Chondrocyte (in vitro differentiated cells): Measurements from ENCODE around the gene ANTXR1. TPM values are rescaled to one million over a fixed set of nuclear protein-coding genes. Genes with fewer than 3 reads are reported as not detected.

Experiments
- DNase-seq: peaks from one replicate; pipeline ENCODE4 v3.0.0; 2021; ENCODE audit warnings: mixed read lengths, low spot score
- H3K27ac Mint-ChIP-seq: one replicate; pipeline ENCODE4 v1.8.0; 2021; ENCODE audit warnings: mild to moderate bottlenecking, moderate library complexity, mixed read lengths; ENCODE audit not compliant: unreplicated experiment
- H3K27me3 Mint-ChIP-seq: 2 replicates; pipeline ENCODE4 v1.8.0; 2021; ENCODE audit warnings: low read depth, mixed read lengths
- H3K36me3 Mint-ChIP-seq: 2 replicates; pipeline ENCODE4 v1.8.0; 2021; ENCODE audit warnings: low read depth, mixed read lengths
- H3K4me1 Mint-ChIP-seq: 2 replicates; pipeline ENCODE4 v1.8.0; 2021; ENCODE audit warnings: low read depth, mild to moderate bottlenecking, mixed read lengths
- H3K4me3 Mint-ChIP-seq: one replicate; pipeline ENCODE4 v1.8.0; 2021; ENCODE audit warnings: mild to moderate bottlenecking, moderate library complexity, mixed read lengths; ENCODE audit not compliant: unreplicated experiment
- H3K9me3 Mint-ChIP-seq: 2 replicates; pipeline ENCODE4 v1.8.0; 2021; ENCODE audit warnings: low read depth, mixed read lengths
- total RNA-seq: library from RNA; stranded (reverse); gene quantifications from 3 replicates; pipeline ENCODE4 v1.2.1, GENCODE V29; 2021
- TF ChIP-seq, protein P1 (sequence below): fragments of 200-600 bp; sonication (generic); IDR thresholded peaks from 2 replicates; pipeline ENCODE4 v1.5.0; 2021; ENCODE audit warnings: antibody characterized with exemption, mild to moderate bottlenecking, moderate library complexity

ANTXR1 gene
- total RNA-seq, 1 donor from 2014 or later, result 351 TPM

DNA sequence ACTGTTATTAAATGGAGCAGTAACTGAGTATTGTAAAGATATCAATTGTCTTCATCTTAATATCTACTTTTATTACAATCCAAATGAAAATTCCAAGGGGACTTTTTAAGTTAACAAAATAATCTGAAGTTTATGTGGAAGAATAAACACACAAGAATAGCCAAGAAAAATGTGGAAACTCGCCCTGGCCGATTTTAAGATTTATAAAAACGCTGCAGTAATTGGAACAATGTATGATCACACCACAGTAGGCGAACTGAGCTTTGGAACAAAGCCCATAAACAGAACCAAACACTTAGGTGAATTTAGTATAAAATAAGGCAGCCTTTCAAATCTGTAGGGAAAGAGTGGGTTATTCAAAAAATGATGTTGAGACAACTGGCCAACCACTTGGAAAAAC lies 96.3 kb downstream of the ANTXR1 start:
- TF ChIP-seq, protein P1, sequence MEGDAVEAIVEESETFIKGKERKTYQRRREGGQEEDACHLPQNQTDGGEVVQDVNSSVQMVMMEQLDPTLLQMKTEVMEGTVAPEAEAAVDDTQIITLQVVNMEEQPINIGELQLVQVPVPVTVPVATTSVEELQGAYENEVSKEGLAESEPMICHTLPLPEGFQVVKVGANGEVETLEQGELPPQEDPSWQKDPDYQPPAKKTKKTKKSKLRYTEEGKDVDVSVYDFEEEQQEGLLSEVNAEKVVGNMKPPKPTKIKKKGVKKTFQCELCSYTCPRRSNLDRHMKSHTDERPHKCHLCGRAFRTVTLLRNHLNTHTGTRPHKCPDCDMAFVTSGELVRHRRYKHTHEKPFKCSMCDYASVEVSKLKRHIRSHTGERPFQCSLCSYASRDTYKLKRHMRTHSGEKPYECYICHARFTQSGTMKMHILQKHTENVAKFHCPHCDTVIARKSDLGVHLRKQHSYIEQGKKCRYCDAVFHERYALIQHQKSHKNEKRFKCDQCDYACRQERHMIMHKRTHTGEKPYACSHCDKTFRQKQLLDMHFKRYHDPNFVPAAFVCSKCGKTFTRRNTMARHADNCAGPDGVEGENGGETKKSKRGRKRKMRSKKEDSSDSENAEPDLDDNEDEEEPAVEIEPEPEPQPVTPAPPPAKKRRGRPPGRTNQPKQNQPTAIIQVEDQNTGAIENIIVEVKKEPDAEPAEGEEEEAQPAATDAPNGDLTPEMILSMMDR, result no peak
- Mint-ChIP-seq H3K36me3 (peaks cover 26% of the 10 kb centered on the region), H3K4me1 (peaks cover 50% of the 10 kb centered on the region), H3K27ac (no peak overlapping the region), H3K9me3 (no peaks in the 10 kb centered on the region), H3K4me3 (no peak overlapping the region), H3K27me3 (no peaks in the 10 kb centered on the region)
- DNase-seq, result no peak

DNA sequence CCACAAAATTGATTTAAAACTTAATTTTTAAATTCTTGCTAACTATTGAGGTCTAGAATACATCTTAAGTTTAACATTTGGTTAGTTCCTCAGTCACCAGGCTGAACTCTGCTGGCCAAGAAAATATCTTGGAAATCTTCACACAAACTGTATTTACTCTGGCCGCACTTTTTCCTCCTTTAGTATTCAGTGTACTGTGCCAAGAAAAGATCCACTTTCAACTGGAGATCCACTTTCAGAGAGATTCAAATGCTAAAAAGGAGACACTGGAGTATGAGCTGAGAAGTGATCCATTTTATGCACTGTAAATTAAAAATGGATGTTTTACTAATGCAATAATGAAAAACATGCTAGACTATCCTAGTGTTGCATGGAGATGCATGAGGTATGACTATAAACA lies 98.1 kb downstream of the ANTXR1 start:
- H3K36me3 Mint-ChIP-seq, result peaks cover 19% of the 10 kb centered on the region

GRCh38 chr2:69113627-69114026 lies 100.6 kb downstream of the ANTXR1 start:
- H3K27ac Mint-ChIP-seq, result peak overlapping the region; percentile 80
- H3K4me3 Mint-ChIP-seq, result no peak overlapping the region
- peaks cover 87% of the 10 kb centered on the region for H3K4me1 Mint-ChIP-seq
- TF ChIP-seq, protein P1, result no peak
- H3K9me3 Mint-ChIP-seq, result no peaks in the 10 kb centered on the region
- peaks cover 10% of the 10 kb centered on the region for H3K36me3 Mint-ChIP-seq
- no peak for DNase-seq
- no peaks in the 10 kb centered on the region for H3K27me3 Mint-ChIP-seq

More for the DNA sequence above, 98.1 kb downstream of the ANTXR1 start:
- TF ChIP-seq, protein P1, result no peak
- Mint-ChIP-seq H3K27ac (peak overlapping the region; percentile 9), H3K4me1 (peaks cover 66% of the 10 kb centered on the region), H3K27me3 (no peaks in the 10 kb centered on the region), H3K9me3 (no peaks in the 10 kb centered on the region), H3K4me3 (no peak overlapping the region)
- DNase-seq, result no peak

- H3K36me3 Mint-ChIP-seq, result peaks cover 9% of the 10 kb centered on the region
- TF ChIP-seq, protein P1, result no peak
These were observed 101.6 kb downstream of the ANTXR1 start for GRCh38 chr2:69114534-69114933.

GRCh38 chr2:69116438-69116837 lies 103.5 kb downstream of the ANTXR1 start:
- Mint-ChIP-seq H3K27ac (peak overlapping the region; percentile 94), H3K4me1 (peaks cover 88% of the 10 kb centered on the region), H3K9me3 (no peaks in the 10 kb centered on the region), H3K4me3 (no peak overlapping the region), H3K27me3 (no peaks in the 10 kb centered on the region), H3K36me3 (peaks cover 4% of the 10 kb centered on the region)
- DNase-seq, result no peak
- TF ChIP-seq, protein P1, result no peak

More at GRCh38 chr2:69114534-69114933, 101.6 kb downstream of the ANTXR1 start:
- Mint-ChIP-seq H3K9me3 (no peaks in the 10 kb centered on the region), H3K4me1 (peaks cover 91% of the 10 kb centered on the region), H3K27me3 (no peaks in the 10 kb centered on the region), H3K27ac (peak overlapping the region; percentile 80), H3K4me3 (no peak overlapping the region)
- DNase-seq, result no peak
